Measurements from ENCODE around the gene ARID5A.
A peak's percentile ranks its signal among the peaks of the same experiment; 100 is the strongest.
"Not testable (repeated sequence)": the region's sequence is repeated elsewhere in the genome, so short reads cannot be mapped to it uniquely, and the experiment has no call there.

ARID5A gene

GRCh38 chr2:96546321-96546720 is 9.8 kb downstream of the ARID5A start:
- no peak for DNase-seq

DNA sequence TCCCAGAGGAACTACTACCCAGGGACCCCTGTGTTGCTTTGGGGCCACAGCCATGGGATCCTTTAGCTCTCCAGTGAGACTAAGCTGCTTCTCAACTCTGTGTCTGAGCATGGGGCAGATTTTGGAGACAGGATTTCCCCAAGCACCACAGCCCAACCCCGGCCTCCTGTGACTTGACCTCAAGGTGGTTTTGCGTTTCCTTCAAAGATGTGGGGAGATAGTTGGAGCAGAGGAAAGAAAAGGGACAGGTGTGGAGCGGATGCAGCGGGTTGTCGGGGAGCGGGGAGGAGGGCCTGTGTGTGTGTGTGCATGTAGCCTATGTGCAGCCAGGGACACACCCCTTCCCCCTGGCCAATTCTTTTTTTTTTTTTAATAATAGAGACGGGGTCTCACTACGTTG is 10.2 kb downstream of the ARID5A start:
- no peak for DNase-seq

GRCh38 chr2:96547203-96547641 is 10.7 kb downstream of the ARID5A start:
- DNase-seq, result no peak

DNA sequence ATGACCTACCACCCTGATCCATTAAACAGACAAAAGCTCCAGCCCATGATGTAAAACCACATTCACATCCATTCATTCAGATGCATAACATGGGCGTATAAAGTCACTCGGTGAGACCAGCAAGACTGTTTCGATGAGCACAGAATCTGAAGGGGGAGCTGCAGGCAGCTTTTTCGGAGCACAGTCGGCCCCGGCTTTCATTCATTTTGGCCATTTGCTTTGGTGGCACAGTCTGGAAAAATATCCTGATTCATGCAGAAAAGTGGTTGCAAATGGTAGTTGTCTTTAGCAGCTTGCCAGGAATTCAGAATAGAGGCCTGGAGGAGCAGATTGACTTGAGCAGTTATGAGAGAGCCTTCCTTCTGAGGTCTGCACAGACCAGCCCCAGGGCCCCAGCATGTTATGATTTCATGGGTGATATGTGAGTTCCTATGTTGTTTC is 11.2 kb downstream of the ARID5A start:
- DNase-seq, result no peak

DNA sequence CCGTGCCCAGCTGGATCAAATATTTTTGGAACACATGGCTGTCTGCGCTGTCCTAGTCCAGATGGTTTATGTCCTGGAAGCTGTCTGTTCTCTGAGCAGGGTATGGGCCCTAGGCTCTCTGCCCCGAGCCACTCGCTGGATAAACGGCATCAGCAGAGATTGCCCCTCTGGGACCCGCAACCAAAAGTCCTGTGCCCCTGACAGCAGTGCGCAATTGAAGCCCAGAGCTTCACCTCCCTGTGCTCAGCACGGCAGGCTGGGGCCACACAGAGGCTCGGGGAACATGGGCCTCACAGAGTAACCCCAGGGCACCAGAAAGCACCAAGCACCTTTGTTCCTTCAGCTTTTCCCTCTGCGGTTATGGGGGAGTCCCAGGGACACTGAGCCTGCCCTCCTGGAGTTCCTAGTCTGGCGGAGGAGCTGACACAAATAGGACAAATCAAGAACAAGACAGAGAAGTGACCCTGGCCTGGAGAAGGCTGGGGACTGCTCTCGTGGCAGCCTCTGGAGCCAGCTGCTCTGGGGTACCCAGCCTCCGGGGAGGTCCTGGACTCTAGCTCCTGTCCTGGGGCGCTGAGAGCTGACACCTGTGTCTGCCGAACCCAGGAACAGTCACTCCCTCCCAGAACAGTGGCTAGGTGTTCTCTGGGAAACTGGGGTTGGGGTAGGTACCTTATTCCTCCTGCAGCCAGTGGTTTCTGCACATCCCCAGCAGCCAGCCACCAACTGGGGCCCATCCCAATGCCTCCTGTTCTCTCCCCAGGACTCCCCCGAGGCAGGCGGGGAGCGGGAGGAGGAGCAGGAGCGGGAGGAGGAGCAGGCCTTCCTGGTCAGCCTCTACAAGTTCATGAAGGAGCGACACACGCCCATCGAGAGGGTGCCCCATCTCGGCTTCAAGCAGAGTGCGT is 12.3 kb downstream of the ARID5A start:
- DNase-seq, result no peak

DNA sequence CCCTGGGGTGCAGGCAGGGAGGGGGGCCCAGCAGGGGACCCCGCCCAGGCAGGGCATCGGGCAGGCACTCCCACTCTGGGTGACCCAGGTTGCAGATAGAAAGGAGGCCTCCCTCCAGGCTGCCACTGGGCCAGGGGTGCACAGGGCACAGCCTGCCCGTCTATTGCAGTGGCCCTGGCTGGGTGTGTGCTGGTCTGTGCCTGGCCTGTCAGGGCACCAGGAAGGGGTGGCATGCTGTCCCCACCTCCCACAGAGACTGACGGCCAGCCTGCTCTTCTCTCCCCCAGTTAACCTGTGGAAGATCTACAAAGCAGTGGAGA is 12.9 kb downstream of the ARID5A start:
- no peak for DNase-seq

DNA sequence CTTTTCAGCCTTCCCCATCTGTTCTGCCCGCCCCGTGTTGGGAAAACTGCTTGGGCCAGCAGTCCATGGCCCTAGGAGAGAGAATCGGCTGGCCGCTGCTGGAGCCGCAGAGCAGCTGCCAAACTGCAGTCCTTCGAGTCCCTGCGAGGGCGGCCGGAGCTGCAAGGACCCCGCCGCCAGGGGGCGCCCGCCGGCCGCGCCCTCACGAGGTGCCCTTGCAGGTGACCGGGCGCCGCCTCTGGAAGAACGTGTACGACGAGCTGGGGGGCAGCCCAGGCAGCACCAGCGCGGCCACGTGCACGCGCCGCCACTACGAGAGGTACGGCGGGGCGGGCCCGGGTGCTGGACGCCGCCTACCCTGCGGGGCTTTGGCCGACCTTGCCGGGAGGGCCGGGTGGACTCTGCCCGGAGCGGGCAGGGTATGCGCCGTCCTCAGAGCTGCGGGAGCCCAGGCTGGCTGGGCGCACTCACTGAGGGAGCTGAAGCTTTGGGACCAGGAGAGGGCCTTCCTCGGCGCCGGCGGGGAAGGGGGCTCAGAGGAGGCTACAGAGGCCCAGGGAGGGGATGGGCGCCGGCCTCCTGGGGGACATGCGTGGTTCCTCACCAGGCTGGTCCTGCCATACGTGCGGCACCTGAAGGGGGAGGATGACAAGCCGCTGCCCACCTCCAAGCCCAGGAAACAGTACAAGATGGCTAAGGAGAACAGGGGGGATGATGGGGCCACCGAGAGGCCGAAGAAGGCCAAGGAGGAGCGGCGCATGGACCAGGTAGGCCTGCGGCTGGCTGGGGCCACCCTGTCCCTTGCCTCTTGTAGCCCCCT is 13.6 kb downstream of the ARID5A start:
- DNase-seq, result no peak

- no peak for DNase-seq
Measured at GRCh38 chr2:96550787-96551604, 14.4 kb downstream of the ARID5A start.

GRCh38 chr2:96551605-96552314 is 15.2 kb downstream of the ARID5A start:
- no peak for DNase-seq

GRCh38 chr2:96552315-96553175 is 16.0 kb downstream of the ARID5A start:
- DNase-seq, result no peak

DNA sequence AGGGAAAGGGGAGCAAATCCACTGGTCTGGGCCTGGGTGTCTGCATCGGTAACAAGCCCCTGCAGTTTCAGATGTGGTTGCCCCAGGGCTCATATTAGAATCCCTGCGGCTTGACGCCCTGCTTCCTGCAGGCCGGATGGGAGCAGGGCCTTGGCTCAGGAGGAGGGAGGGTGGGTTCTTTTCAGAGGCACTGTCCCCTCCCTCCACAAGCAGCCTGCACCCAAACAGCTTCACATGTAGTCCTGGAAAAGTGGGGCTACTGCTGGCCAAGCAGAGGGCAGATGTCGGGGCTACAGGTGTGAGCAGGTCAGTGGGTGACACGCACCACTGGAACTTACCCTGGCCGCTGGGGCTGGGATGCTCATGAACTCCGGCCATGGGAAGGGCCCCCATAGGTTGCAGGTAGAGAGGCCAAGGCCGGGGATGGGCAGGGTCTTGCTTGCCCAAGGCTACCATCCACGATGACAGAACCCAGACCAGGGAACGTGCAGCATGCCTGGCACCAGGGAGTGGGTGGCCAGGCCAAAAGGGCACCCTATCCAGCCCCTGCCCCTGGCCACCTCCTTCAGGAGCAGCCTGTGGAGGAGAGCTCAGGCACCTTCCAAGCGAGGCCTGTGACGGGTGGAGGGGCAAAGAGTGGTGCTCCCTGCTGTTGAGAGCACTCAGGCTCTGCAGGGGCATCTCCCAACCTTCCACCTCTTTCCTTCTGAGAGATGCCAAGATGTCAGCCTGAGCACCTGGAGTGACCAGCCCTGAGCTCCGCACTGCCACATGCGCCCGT is 16.8 kb downstream of the ARID5A start:
- no peak for DNase-seq

DNA sequence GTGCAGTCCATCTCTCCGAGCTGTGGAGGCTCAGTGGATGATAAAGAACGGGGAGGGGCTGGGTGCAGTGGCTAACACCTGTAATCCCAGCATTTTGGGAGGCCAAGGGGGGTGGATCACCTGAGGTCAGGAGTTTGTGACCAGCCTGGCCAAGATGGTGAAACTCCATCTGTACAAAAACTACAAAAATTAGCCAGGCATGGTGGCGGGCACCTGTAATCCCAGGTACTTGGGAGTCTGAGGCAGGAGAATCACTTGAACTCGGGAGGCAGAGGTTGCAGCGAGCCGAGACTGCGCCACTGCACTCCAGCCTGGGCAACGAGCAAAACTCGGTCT is 17.4 kb downstream of the ARID5A start:
- not testable (repeated sequence) for DNase-seq

DNA sequence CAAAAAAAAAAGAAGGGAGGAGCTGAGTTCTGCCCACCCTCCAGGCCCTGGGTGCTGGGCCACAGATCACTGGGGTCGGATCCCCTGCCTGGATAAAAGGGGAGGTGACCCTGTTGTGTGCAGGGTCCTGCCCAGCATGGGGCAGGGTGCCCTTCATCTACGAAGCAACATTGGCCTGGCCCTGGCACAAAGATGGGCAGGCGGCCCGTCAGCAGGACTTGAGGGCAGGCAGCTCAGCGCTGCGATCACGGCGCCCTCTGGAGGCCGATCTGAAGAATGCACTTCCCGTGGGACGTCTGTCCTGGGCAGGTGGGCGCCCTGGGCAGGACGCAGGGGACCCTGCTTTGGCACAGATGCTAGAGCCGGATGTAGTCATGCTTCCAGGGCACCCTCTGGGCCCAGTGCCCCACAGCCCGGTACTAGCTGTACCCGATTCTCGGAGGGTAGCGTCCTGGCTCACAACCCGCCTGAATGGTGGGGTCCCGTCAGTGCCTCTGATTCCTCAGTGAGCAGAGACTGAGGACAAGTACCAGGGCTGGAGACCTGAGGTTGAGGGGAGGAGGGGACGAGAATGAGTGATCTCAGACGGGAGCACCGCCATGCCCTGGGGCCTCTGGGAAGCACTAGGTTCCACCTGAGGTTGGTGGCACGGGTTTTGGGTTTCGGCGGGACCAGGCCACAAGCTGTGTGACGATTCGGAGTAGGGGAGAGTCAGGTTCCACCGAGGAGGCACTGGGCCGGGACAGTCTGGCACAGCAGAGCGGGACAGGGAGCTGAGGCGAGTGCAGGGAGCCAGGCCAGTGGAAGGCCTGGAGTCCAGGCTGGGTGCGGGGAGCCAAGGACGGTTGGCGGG is 18.0 kb downstream of the ARID5A start:
- peak; percentile 3 for DNase-seq

- no peak for DNase-seq
Measured at GRCh38 chr2:96555146-96555610, 18.6 kb downstream of the ARID5A start.

DNA sequence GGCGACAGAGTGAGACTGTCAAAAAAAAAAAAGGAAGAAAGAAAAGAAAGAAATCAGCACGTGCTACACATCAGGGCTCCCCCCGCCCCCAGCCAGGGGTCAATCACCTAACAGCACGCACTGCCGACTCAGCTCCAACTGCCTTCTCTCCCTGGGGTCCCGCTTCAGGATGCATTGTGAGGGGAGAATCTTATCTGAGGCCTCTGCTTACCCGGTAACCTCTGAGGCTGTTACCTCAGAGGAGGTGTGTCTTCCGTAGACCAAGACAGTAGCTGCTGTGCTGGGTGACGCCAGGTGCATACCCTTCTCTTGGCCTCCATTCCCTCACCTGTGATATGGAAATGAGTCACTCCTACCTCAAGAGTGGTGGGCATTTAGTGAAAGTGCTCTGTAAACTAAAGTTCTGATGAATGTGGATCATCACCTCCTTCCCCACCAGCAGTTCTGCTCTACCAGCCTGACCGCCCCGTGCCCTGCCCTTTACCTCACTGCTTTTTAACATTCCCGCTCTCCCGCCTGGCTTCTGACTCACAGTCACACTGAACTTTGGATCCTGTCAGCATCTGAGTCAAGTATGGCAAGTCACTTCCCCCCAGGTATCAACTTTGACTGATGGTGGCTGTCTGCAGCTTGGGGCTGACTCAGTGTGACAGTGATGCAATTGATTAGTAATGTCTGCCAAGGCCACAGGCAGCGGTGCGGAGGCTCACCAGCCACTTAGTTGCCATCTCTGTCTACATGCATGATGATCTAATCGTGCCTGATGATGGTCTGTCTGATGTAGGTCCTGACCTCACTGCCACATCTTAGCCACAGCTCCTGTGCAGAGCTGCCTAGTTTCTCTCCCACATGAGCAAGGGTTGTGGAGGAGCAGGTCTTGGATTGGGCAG is 20.1 kb downstream of the ARID5A start:
- no peak for DNase-seq

DNA sequence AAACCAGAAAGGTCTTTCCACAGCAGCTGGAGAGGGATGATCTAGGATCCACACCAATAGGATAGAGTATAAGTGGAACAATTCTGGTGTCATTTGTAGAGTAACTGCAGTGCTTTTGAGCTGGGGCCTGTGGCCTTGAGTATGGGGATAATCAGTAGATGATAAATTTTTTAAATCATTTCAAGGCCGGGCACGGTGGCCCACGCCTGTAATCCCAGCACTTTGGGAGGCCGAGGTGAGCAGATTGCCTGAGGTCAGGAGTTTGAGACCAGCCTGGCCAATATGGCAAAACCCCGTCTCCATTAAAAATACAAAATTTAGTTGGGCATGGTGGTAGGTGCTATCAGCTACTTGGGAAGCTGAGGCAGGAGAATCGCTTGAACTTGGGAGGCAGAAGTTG is 20.9 kb downstream of the ARID5A start:
- DNase-seq, result not testable (repeated sequence)

GRCh38 chr2:96558061-96558460 is 21.5 kb downstream of the ARID5A start:
- no peak for DNase-seq

DNA sequence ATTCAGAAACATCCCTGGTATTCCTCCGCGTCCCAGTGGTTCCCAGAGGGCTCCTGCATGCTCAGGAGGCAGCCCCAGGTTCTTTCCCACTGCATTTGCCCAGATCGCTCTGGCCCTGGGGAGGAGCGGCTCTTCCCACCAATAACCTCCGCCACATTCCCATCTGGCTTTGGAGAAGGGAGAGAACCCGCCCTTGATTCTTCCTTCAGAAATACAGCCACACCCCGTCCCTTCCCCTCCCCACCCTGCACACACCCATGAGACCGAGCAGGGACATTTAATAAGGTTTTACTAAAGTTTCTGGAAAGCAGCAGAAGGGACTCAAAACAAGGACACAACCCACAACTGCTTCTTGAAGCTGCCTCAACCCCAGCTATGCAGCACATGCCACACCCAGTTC is 21.9 kb downstream of the ARID5A start:
- DNase-seq, result no peak

- DNase-seq, result no peak
Measured at GRCh38 chr2:96564026-96564425, 27.5 kb downstream of the ARID5A start.

All from DMS79 treated with DMSO at 0.1 percent for 48 hours (cell line).